22Rv1 (cell line): ENCODE results near the gene CALML5.

Experiments used
- CTCF ChIP-seq: fragments of 450-650 bp; IDR thresholded peaks from 2 replicates; pipeline ENCODE4 v1.5.1; 2017; ENCODE audit warnings: mild to moderate bottlenecking
- ZFX ChIP-seq: fragments of 450-650 bp; IDR thresholded peaks from 2 replicates; pipeline ENCODE4 v1.6.1; 2017; ENCODE audit warnings: antibody characterized with exemption, borderline replicate concordance

- TF ChIP-seq CTCF (no peak), ZFX (no peak)
These were observed 846 bp upstream of the CALML5 start for GRCh38 chr10:5500162-5500670.
